WTC11 (cell line): ENCODE measurements around the gene COL9A1. TPM values are rescaled to one million over a fixed set of nuclear protein-coding genes. Genes with fewer than 3 reads are reported as not detected.
A peak's percentile ranks its signal among the peaks of the same experiment; 100 is the strongest.

Experiments used
- ATAC-seq: fragments of 200-7000 bp; cut with Tn5 transposase; 2 replicates; pipeline ENCODE4 v1.10.0; 2021; ENCODE audit warnings: mild to moderate bottlenecking, moderate library complexity
- CTCF ChIA-PET: fragments of 300-600 bp; sonication (Branson Sonifier 250); formaldehyde crosslinking; loops from one replicate; lab custom pipeline; 2021; ENCODE audit warnings: antibody characterized with exemption; lab: Charles Lee
- POLR2A ChIA-PET: fragments of 350-600 bp; sonication (Branson Sonifier 250); formaldehyde crosslinking; loops from one replicate; lab custom pipeline; 2021; ENCODE audit warnings: antibody characterized with exemption; lab: Charles Lee
- DNase-seq: peaks from one replicate; pipeline ENCODE4 v3.0.0; 2021; ENCODE audit warnings: low spot score
- H3K27ac Mint-ChIP-seq: 2 replicates; pipeline ENCODE4 v1.8.0; 2021; ENCODE audit warnings: mixed read lengths
- H3K27me3 Mint-ChIP-seq: 2 replicates; pipeline ENCODE4 v1.8.0; 2021; ENCODE audit warnings: low read depth, mild to moderate bottlenecking, moderate library complexity, mixed read lengths
- H3K36me3 Mint-ChIP-seq: 2 replicates; pipeline ENCODE4 v1.8.0; 2021; ENCODE audit warnings: mixed read lengths
- H3K4me1 Mint-ChIP-seq: 2 replicates; pipeline ENCODE4 v1.8.0; 2022; ENCODE audit warnings: mixed read lengths
- H3K4me3 Mint-ChIP-seq: 2 replicates; pipeline ENCODE4 v1.8.0; 2021; ENCODE audit warnings: mild to moderate bottlenecking, moderate library complexity, mixed read lengths
- H3K9me3 Mint-ChIP-seq: 2 replicates; pipeline ENCODE4 v1.8.0; 2021; ENCODE audit warnings: mixed read lengths
- ATF1 ChIP-seq: sonication (generic); formaldehyde crosslinking; IDR thresholded peaks from 2 replicates; pipeline ENCODE4 v1.8.1; 2023; ENCODE audit warnings: mild to moderate bottlenecking, moderate library complexity, missing genetic modification reagents
- ETV6 ChIP-seq: sonication (generic); formaldehyde crosslinking; IDR thresholded peaks from 2 replicates; pipeline ENCODE4 v1.8.1; 2022; ENCODE audit warnings: mild to moderate bottlenecking, missing genetic modification reagents
- FOXK1 ChIP-seq: sonication (generic); formaldehyde crosslinking; IDR thresholded peaks from 2 replicates; pipeline ENCODE4 v1.8.0; 2022; ENCODE audit warnings: mild to moderate bottlenecking, moderate library complexity, missing genetic modification reagents
- GRHL2 ChIP-seq: fragments of 250-450 bp; sonication (Bioruptor Pico); IDR thresholded peaks from 2 replicates; pipeline ENCODE4 v1.8.0; 2022; ENCODE audit warnings: mild to moderate bottlenecking, moderate library complexity; ENCODE audit not compliant: insufficient replicate concordance, severe bottlenecking
- JAZF1 ChIP-seq: fragments of 250-450 bp; sonication (Bioruptor Pico); IDR thresholded peaks from 2 replicates; pipeline ENCODE4 v1.9.0; 2021; ENCODE audit warnings: moderate library complexity, mild to moderate bottlenecking, inconsistent platforms
- NR1H2 ChIP-seq: sonication (generic); formaldehyde crosslinking; IDR thresholded peaks from 2 replicates; pipeline ENCODE4 v1.9.0; 2021; ENCODE audit warnings: mild to moderate bottlenecking, moderate library complexity, missing genetic modification reagents
- NR2C2 ChIP-seq: sonication (generic); formaldehyde crosslinking; IDR thresholded peaks from 2 replicates; pipeline ENCODE4 v1.8.0; 2022; ENCODE audit warnings: mild to moderate bottlenecking, missing genetic modification reagents
- PRRX2 ChIP-seq: fragments of 250-450 bp; sonication (Bioruptor Pico); IDR thresholded peaks from 2 replicates; pipeline ENCODE4 v1.8.0; 2021; ENCODE audit warnings: mild to moderate bottlenecking
- SP1 ChIP-seq: sonication (generic); formaldehyde crosslinking; conservative IDR thresholded peaks from 2 replicates; pipeline ENCODE4 v1.8.1; 2022; ENCODE audit warnings: missing genetic modification reagents
- ZNF232 ChIP-seq: sonication (generic); formaldehyde crosslinking; IDR thresholded peaks from 2 replicates; pipeline ENCODE4 v1.8.0; 2022; ENCODE audit warnings: mild to moderate bottlenecking, missing genetic modification reagents
- ZNF263 ChIP-seq: sonication (generic); formaldehyde crosslinking; IDR thresholded peaks from 2 replicates; pipeline ENCODE4 v1.8.1; 2022; ENCODE audit warnings: low read depth, mild to moderate bottlenecking, moderate library complexity, missing genetic modification reagents
- total RNA-seq: library from RNA; stranded (reverse); gene quantifications from 3 replicates; pipeline ENCODE4 v1.2.3, GENCODE V29; 2021
- TF ChIP-seq, protein P1 (sequence below): sonication (generic); formaldehyde crosslinking; IDR thresholded peaks from 2 replicates; pipeline ENCODE4 v1.8.0; 2022; ENCODE audit warnings: mild to moderate bottlenecking, missing genetic modification reagents
- TF ChIP-seq, protein P2 (sequence below): fragments of 250-450 bp; sonication (Bioruptor Pico); IDR thresholded peaks from 2 replicates; pipeline ENCODE4 v2.1.2; 2022; ENCODE audit warnings: mild to moderate bottlenecking, moderate library complexity
- TF ChIP-seq, protein P3 (sequence below): sonication (generic); formaldehyde crosslinking; IDR thresholded peaks from 2 replicates; pipeline ENCODE4 v1.8.0; 2022; ENCODE audit warnings: mild to moderate bottlenecking, missing genetic modification reagents
- TF ChIP-seq, protein P4 (sequence below): fragments of 250-450 bp; sonication (Bioruptor Pico); IDR thresholded peaks from 2 replicates; pipeline ENCODE4 v1.9.0; 2021; ENCODE audit warnings: mild to moderate bottlenecking
- TF ChIP-seq, protein P5 (sequence below): sonication (generic); formaldehyde crosslinking; IDR thresholded peaks from 2 replicates; pipeline ENCODE4 v1.8.0; 2022; ENCODE audit warnings: missing genetic modification reagents
- TF ChIP-seq, protein P6 (sequence below): sonication (generic); formaldehyde crosslinking; IDR thresholded peaks from 2 replicates; pipeline ENCODE4 v1.8.1; 2023; ENCODE audit warnings: mild to moderate bottlenecking, missing genetic modification reagents, moderate library complexity
- TF ChIP-seq, protein P7 (sequence below): sonication (generic); formaldehyde crosslinking; IDR thresholded peaks from 2 replicates; pipeline ENCODE4 v1.8.1; 2022; ENCODE audit warnings: mild to moderate bottlenecking, moderate library complexity, missing genetic modification reagents
- TF ChIP-seq, protein P8 (sequence below): sonication (generic); formaldehyde crosslinking; IDR thresholded peaks from 2 replicates; pipeline ENCODE4 v1.8.0; 2023; ENCODE audit warnings: missing genetic modification reagents, mild to moderate bottlenecking, borderline replicate concordance

The COL9A1 gene
- total RNA-seq, 1 experiment from 2014 or later, result 9.0 TPM

DNA sequence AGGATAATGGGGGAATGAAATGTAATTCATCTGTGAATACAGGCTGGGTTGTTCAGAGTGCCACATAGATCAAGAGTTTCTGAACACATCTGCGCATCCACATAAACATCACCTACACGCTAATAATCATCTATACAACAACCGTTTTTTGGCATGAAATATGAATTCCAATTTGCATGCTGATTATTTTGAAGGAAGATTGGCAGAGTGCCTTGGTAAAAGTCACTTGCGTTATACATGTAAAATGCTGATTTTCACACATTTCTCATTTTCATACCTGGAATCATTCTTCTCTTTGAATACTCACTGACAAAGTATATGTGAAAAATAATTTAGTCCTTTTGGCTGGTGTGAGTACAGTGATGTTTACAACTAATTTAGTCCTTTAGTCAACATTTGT lies 17.7 kb downstream of the COL9A1 start (continued):
- TF ChIP-seq, protein P1, sequence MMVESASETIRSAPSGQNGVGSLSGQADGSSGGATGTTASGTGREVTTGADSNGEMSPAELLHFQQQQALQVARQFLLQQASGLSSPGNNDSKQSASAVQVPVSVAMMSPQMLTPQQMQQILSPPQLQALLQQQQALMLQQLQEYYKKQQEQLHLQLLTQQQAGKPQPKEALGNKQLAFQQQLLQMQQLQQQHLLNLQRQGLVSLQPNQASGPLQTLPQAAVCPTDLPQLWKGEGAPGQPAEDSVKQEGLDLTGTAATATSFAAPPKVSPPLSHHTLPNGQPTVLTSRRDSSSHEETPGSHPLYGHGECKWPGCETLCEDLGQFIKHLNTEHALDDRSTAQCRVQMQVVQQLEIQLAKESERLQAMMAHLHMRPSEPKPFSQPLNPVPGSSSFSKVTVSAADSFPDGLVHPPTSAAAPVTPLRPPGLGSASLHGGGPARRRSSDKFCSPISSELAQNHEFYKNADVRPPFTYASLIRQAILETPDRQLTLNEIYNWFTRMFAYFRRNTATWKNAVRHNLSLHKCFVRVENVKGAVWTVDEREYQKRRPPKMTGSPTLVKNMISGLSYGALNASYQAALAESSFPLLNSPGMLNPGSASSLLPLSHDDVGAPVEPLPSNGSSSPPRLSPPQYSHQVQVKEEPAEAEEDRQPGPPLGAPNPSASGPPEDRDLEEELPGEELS (CRISPR knock-in tag), result no peak
- TF ChIP-seq, all 79 proteins: peak for 0

DNA sequence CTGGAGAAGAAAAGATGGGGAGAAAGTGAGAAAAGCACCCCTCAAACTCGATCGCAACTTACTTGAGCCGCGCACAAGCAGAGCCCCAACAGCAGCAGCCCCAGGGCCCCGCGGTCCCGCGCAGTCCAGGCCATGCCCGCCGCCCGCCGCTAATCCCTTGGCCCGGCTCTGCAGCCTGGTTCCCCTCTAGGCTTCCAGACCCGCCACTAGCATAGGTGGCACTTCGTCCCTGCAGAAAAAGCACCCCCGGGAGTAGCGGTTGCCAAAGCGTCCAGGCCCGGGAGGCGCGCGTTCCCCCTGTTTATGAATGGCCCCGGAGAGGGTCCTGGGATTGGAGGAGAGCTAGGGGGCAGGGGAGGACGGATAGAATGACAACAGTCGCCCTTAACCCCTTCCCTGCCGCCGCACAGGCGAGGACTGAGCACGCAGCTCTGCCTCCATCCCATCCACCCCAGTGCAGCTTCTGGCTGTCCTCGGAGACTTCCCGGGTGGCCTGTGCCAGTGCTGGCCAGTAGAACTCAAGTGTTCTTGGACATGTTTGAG lies 19.9 kb downstream of the COL9A1 start:
- Mint-ChIP-seq H3K9me3 (no peaks in the 10 kb centered on the region), H3K27me3 (peaks cover 58% of the 10 kb centered on the region), H3K4me1 (peaks cover 24% of the 10 kb centered on the region), H3K27ac (no peak overlapping the region), H3K4me3 (peak overlapping the region; percentile 78), H3K36me3 (no peaks in the 10 kb centered on the region)
- ChIA-PET POLR2A (interaction anchor here (0.6 to 1.0 kb wide), 3 partner anchors 62 to 144 kb away, joined by 3 to 4 read pairs (median 3); partner anchors contain the start of gene FAM135A), CTCF (interaction anchor here (0.7 to 5.5 kb wide), 8 partner anchors 14 to 673 kb away, joined by 3 to 35 read pairs (median 4); no protein-coding TSS in a partner anchor)
- ATAC-seq (peak; percentile 84), DNase-seq (peak; percentile 66)
- TF ChIP-seq ATF1, result no peak
- peak; percentile 55; the same call in 1 of the 2 replicates for TF ChIP-seq SP1 (CRISPR knock-in tag)
- no peak for TF ChIP-seq ZNF232 (CRISPR knock-in tag)
- TF ChIP-seq, protein P2, sequence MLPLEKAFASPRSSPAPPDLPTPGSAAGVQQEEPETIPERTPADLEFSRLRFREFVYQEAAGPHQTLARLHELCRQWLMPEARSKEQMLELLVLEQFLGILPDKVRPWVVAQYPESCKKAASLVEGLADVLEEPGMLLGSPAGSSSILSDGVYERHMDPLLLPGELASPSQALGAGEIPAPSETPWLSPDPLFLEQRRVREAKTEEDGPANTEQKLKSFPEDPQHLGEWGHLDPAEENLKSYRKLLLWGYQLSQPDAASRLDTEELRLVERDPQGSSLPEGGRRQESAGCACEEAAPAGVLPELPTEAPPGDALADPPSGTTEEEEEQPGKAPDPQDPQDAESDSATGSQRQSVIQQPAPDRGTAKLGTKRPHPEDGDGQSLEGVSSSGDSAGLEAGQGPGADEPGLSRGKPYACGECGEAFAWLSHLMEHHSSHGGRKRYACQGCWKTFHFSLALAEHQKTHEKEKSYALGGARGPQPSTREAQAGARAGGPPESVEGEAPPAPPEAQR, result no peak
- 0 out of 2 replicates have a peak, but pooled peaks have one; percentile 31 for TF ChIP-seq ETV6 (CRISPR knock-in tag)
- TF ChIP-seq, protein P3, sequence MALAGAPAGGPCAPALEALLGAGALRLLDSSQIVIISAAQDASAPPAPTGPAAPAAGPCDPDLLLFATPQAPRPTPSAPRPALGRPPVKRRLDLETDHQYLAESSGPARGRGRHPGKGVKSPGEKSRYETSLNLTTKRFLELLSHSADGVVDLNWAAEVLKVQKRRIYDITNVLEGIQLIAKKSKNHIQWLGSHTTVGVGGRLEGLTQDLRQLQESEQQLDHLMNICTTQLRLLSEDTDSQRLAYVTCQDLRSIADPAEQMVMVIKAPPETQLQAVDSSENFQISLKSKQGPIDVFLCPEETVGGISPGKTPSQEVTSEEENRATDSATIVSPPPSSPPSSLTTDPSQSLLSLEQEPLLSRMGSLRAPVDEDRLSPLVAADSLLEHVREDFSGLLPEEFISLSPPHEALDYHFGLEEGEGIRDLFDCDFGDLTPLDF (CRISPR knock-in tag), result no peak; the same call in 1 of the 2 replicates
- TF ChIP-seq, protein P4, sequence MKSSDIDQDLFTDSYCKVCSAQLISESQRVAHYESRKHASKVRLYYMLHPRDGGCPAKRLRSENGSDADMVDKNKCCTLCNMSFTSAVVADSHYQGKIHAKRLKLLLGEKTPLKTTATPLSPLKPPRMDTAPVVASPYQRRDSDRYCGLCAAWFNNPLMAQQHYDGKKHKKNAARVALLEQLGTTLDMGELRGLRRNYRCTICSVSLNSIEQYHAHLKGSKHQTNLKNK (CRISPR knock-in tag), result no peak
- TF ChIP-seq NR1H2 (CRISPR knock-in tag), result no peak
- TF ChIP-seq GRHL2 (CRISPR knock-in tag), result no peak
- no peak for TF ChIP-seq JAZF1 (CRISPR knock-in tag)
- TF ChIP-seq, protein P5, sequence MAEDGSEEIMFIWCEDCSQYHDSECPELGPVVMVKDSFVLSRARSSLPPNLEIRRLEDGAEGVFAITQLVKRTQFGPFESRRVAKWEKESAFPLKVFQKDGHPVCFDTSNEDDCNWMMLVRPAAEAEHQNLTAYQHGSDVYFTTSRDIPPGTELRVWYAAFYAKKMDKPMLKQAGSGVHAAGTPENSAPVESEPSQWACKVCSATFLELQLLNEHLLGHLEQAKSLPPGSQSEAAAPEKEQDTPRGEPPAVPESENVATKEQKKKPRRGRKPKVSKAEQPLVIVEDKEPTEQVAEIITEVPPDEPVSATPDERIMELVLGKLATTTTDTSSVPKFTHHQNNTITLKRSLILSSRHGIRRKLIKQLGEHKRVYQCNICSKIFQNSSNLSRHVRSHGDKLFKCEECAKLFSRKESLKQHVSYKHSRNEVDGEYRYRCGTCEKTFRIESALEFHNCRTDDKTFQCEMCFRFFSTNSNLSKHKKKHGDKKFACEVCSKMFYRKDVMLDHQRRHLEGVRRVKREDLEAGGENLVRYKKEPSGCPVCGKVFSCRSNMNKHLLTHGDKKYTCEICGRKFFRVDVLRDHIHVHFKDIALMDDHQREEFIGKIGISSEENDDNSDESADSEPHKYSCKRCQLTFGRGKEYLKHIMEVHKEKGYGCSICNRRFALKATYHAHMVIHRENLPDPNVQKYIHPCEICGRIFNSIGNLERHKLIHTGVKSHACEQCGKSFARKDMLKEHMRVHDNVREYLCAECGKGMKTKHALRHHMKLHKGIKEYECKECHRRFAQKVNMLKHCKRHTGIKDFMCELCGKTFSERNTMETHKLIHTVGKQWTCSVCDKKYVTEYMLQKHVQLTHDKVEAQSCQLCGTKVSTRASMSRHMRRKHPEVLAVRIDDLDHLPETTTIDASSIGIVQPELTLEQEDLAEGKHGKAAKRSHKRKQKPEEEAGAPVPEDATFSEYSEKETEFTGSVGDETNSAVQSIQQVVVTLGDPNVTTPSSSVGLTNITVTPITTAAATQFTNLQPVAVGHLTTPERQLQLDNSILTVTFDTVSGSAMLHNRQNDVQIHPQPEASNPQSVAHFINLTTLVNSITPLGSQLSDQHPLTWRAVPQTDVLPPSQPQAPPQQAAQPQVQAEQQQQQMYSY, result no peak
- no peak; the same call in none of the 2 replicates for TF ChIP-seq ZNF263
- TF ChIP-seq, protein P6, sequence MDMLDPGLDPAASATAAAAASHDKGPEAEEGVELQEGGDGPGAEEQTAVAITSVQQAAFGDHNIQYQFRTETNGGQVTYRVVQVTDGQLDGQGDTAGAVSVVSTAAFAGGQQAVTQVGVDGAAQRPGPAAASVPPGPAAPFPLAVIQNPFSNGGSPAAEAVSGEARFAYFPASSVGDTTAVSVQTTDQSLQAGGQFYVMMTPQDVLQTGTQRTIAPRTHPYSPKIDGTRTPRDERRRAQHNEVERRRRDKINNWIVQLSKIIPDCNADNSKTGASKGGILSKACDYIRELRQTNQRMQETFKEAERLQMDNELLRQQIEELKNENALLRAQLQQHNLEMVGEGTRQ (CRISPR knock-in tag), result no peak
- TF ChIP-seq, protein P7, sequence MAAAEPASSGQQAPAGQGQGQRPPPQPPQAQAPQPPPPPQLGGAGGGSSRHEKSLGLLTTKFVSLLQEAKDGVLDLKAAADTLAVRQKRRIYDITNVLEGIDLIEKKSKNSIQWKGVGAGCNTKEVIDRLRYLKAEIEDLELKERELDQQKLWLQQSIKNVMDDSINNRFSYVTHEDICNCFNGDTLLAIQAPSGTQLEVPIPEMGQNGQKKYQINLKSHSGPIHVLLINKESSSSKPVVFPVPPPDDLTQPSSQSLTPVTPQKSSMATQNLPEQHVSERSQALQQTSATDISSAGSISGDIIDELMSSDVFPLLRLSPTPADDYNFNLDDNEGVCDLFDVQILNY (CRISPR knock-in tag), result no peak
- TF ChIP-seq, protein P8, sequence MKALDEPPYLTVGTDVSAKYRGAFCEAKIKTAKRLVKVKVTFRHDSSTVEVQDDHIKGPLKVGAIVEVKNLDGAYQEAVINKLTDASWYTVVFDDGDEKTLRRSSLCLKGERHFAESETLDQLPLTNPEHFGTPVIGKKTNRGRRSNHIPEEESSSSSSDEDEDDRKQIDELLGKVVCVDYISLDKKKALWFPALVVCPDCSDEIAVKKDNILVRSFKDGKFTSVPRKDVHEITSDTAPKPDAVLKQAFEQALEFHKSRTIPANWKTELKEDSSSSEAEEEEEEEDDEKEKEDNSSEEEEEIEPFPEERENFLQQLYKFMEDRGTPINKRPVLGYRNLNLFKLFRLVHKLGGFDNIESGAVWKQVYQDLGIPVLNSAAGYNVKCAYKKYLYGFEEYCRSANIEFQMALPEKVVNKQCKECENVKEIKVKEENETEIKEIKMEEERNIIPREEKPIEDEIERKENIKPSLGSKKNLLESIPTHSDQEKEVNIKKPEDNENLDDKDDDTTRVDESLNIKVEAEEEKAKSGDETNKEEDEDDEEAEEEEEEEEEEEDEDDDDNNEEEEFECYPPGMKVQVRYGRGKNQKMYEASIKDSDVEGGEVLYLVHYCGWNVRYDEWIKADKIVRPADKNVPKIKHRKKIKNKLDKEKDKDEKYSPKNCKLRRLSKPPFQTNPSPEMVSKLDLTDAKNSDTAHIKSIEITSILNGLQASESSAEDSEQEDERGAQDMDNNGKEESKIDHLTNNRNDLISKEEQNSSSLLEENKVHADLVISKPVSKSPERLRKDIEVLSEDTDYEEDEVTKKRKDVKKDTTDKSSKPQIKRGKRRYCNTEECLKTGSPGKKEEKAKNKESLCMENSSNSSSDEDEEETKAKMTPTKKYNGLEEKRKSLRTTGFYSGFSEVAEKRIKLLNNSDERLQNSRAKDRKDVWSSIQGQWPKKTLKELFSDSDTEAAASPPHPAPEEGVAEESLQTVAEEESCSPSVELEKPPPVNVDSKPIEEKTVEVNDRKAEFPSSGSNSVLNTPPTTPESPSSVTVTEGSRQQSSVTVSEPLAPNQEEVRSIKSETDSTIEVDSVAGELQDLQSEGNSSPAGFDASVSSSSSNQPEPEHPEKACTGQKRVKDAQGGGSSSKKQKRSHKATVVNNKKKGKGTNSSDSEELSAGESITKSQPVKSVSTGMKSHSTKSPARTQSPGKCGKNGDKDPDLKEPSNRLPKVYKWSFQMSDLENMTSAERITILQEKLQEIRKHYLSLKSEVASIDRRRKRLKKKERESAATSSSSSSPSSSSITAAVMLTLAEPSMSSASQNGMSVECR (CRISPR knock-in tag), result peak; percentile 49; the same call in 1 of the 2 replicates
- TF ChIP-seq PRRX2 (CRISPR knock-in tag), result no peak
- peak; percentile 93 for TF ChIP-seq FOXK1 (CRISPR knock-in tag)
- peak; percentile 48; the same call in 1 of the 2 replicates for TF ChIP-seq NR2C2
